Nephron (organoid): ENCODE data around the gene PARD3.

Experiments used
- H3K27ac Mint-ChIP-seq, 3 experiments: 2 replicates each; pipeline ENCODE4 v1.8.0; 2020; ENCODE audit warnings: mixed read lengths in 3 of 3, mild to moderate bottlenecking in 2 of 3, moderate library complexity in 1 of 3
- H3K27me3 Mint-ChIP-seq: 2 replicates; pipeline ENCODE4 v1.8.0; 2021; ENCODE audit warnings: low read depth, mild to moderate bottlenecking, moderate library complexity, mixed read lengths
- H3K36me3 Mint-ChIP-seq: 2 replicates; pipeline ENCODE4 v1.8.0; 2020; ENCODE audit warnings: low read depth, mixed read lengths
- H3K4me1 Mint-ChIP-seq: 2 replicates; pipeline ENCODE4 v1.8.0; 2020; ENCODE audit warnings: mixed read lengths
- H3K4me3 Mint-ChIP-seq, 3 experiments: 2 replicates each; pipeline ENCODE4 v1.8.0; 2020; ENCODE audit warnings: mild to moderate bottlenecking in 3 of 3, mixed read lengths in 3 of 3, moderate library complexity in 2 of 3
- H3K9me3 Mint-ChIP-seq: 2 replicates; pipeline ENCODE4 v1.8.0; 2020; ENCODE audit warnings: mixed read lengths
- CTCF ChIP-seq, 3 experiments: fragments of 200-600 bp; sonication (generic); IDR thresholded peaks; one replicate each; pipeline ENCODE4 v1.5.0; 2021; ENCODE audit warnings: antibody characterized with exemption in 3 of 3; ENCODE audit not compliant: unreplicated experiment in 3 of 3

Gene PARD3

GRCh38 chr10:34677132-34677531 lies 138.0 kb downstream of the PARD3 start:
- H3K4me3 Mint-ChIP-seq = no peak overlapping the region
- no peaks in the 10 kb centered on the region for H3K27me3 Mint-ChIP-seq
- no peaks in the 10 kb centered on the region for H3K9me3 Mint-ChIP-seq
- peaks cover 41% of the 10 kb centered on the region for H3K4me1 Mint-ChIP-seq
- no peak for TF ChIP-seq CTCF (IDR thresholded peaks at IDR 0.05; ENCODE audit: unreplicated experiment in 3 of 3)
- no peaks in the 10 kb centered on the region for H3K36me3 Mint-ChIP-seq
- no peak overlapping the region for H3K27ac Mint-ChIP-seq

GRCh38 chr10:34674176-34674575 lies 140.9 kb downstream of the PARD3 start:
- Mint-ChIP-seq H3K4me1 (peaks cover 30% of the 10 kb centered on the region), H3K4me3 (no peak overlapping the region), H3K9me3 (no peaks in the 10 kb centered on the region), H3K27me3 (no peaks in the 10 kb centered on the region), H3K36me3 (no peaks in the 10 kb centered on the region), H3K27ac (no peak overlapping the region)
- TF ChIP-seq CTCF (IDR thresholded peaks at IDR 0.05; ENCODE audit: unreplicated experiment in 3 of 3) = no peak

- peaks cover 37% of the 10 kb centered on the region for H3K4me1 Mint-ChIP-seq
- no peak for TF ChIP-seq CTCF (IDR thresholded peaks at IDR 0.05; ENCODE audit: unreplicated experiment in 3 of 3)
- H3K9me3 Mint-ChIP-seq = no peaks in the 10 kb centered on the region
- H3K27me3 Mint-ChIP-seq = no peaks in the 10 kb centered on the region
- no peaks in the 10 kb centered on the region for H3K36me3 Mint-ChIP-seq
- H3K4me3 Mint-ChIP-seq = no peak overlapping the region
- no peak overlapping the region for H3K27ac Mint-ChIP-seq
Measured at GRCh38 chr10:34670081-34670480, 145.0 kb downstream of the PARD3 start.

GRCh38 chr10:34669079-34669478 lies 146.0 kb downstream of the PARD3 start:
- Mint-ChIP-seq H3K36me3 (no peaks in the 10 kb centered on the region), H3K4me1 (peaks cover 35% of the 10 kb centered on the region), H3K27ac (no peak overlapping the region), H3K4me3 (no peak overlapping the region), H3K9me3 (no peaks in the 10 kb centered on the region), H3K27me3 (no peaks in the 10 kb centered on the region)
- no peak for TF ChIP-seq CTCF (IDR thresholded peaks at IDR 0.05; ENCODE audit: unreplicated experiment in 3 of 3)

GRCh38 chr10:34667177-34667576 lies 147.9 kb downstream of the PARD3 start:
- Mint-ChIP-seq H3K4me1 (peaks cover 26% of the 10 kb centered on the region), H3K27ac (peak overlapping the region in 2 of 3 experiments; percentile 4 to 53), H3K27me3 (no peaks in the 10 kb centered on the region), H3K36me3 (no peaks in the 10 kb centered on the region), H3K9me3 (no peaks in the 10 kb centered on the region), H3K4me3 (no peak overlapping the region)
- no peak for TF ChIP-seq CTCF (IDR thresholded peaks at IDR 0.05; ENCODE audit: unreplicated experiment in 3 of 3)

- TF ChIP-seq CTCF (IDR thresholded peaks at IDR 0.05; ENCODE audit: unreplicated experiment in 3 of 3) = peak; percentile 54 to 66 (median 62)
- Mint-ChIP-seq H3K36me3 (no peaks in the 10 kb centered on the region), H3K27ac (peak overlapping the region; percentile 17 to 70 (median 68)), H3K27me3 (no peaks in the 10 kb centered on the region), H3K9me3 (no peaks in the 10 kb centered on the region), H3K4me3 (no peak overlapping the region), H3K4me1 (peaks cover 29% of the 10 kb centered on the region)
Measured at GRCh38 chr10:34666008-34666704, 148.9 kb downstream of the PARD3 start.
